MCF 10A (cell line): ENCODE results near the gene ZNF358. TPM values are rescaled to one million over a fixed set of nuclear protein-coding genes. Genes with fewer than 3 reads are reported as not detected.

Experiments
- BruUV-seq: library from RNA; stranded (reverse); fragments of 400-500 nt; replicated peaks from 2 replicates; lab custom pipeline; 2021; lab: Mats Ljungman, UMichigan
- CTCF ChIA-PET: fragments of 300-600 bp; sonication (Branson Sonifier 250); formaldehyde crosslinking; extraction: SDS; loops from one replicate; lab custom pipeline; 2021; ENCODE audit warnings: antibody characterized with exemption, inconsistent platforms; lab: Yijun Ruan, JAX
- POLR2A ChIA-PET: fragments of 300-600, 350-650 bp; sonication (Branson Sonifier 250); formaldehyde crosslinking; extraction: SDS; loops from one replicate; lab custom pipeline; 2020; ENCODE audit warnings: antibody characterized with exemption, inconsistent platforms; lab: Yijun Ruan, JAX
- DNase-seq: peaks from one replicate; pipeline ENCODE4 v3.0.0-alpha.2; 2018; ENCODE audit not compliant: unreplicated experiment
- H3K27ac Mint-ChIP-seq: one replicate; pipeline ENCODE4 v1.8.0; 2022; ENCODE audit warnings: mild to moderate bottlenecking, low read depth, mixed read lengths; ENCODE audit not compliant: unreplicated experiment
- H3K27me3 Mint-ChIP-seq: one replicate; pipeline ENCODE4 v1.8.0; 2022; ENCODE audit warnings: mixed read lengths; ENCODE audit not compliant: insufficient read depth, unreplicated experiment
- H3K36me3 Mint-ChIP-seq: one replicate; pipeline ENCODE4 v1.8.0; 2022; ENCODE audit warnings: mild to moderate bottlenecking, moderate library complexity, mixed read lengths; ENCODE audit not compliant: insufficient read depth, unreplicated experiment
- H3K4me1 Mint-ChIP-seq: one replicate; pipeline ENCODE4 v1.8.0; 2022; ENCODE audit warnings: mixed read lengths; ENCODE audit not compliant: insufficient read depth, unreplicated experiment
- H3K4me3 Mint-ChIP-seq: one replicate; pipeline ENCODE4 v1.8.0; 2022; ENCODE audit warnings: mild to moderate bottlenecking, moderate library complexity, mixed read lengths; ENCODE audit not compliant: unreplicated experiment
- H3K9me3 Mint-ChIP-seq: one replicate; pipeline ENCODE4 v1.8.0; 2022; ENCODE audit warnings: mixed read lengths; ENCODE audit not compliant: unreplicated experiment
- CTCF ChIP-seq: fragments of 200-600 bp; IDR thresholded peaks from one replicate; pipeline ENCODE4 v1.8.0; 2022; ENCODE audit warnings: antibody characterized with exemption, mild to moderate bottlenecking; ENCODE audit not compliant: unreplicated experiment
- intact Hi-C: fragments of 100-400 bp; cut with micrococcal nuclease; formaldehyde crosslinking; loops from 2 replicates; pipeline ENCODE4 v1.14.1; 2022
- total RNA-seq: library from RNA; stranded (reverse); gene quantifications from 2 replicates; pipeline ENCODE4 v1.2.3, GENCODE V29; 2022

The ZNF358 gene
- total RNA-seq, 1 experiment from 2014 or later, result 16.9 TPM

- H3K4me3 Mint-ChIP-seq, result peak overlapping the region; percentile 70
- H3K36me3 Mint-ChIP-seq, result peaks cover 13% of the 10 kb centered on the region
- no peaks in the 10 kb centered on the region for H3K9me3 Mint-ChIP-seq
- no peak for DNase-seq
- ChIA-PET POLR2A (interaction anchor here (0.6 to 3.5 kb wide), 11 partner anchors 11 to 1165 kb away, joined by 3 to 56 read pairs (median 3); partner anchors contain the start of genes PNPLA6 and SNAPC2), CTCF (interaction anchor here (0.6 to 2.0 kb wide), 4 partner anchors 169 to 1169 kb away, joined by 3 to 6 read pairs (median 5); no protein-coding TSS in a partner anchor)
- intact Hi-C loops, result loop anchor here (1.0 kb wide), 1 partner anchor 11 kb away; no protein-coding TSS in a partner anchor
- peak overlapping the region; percentile 33 for H3K27ac Mint-ChIP-seq
- no peak for TF ChIP-seq CTCF
- H3K4me1 Mint-ChIP-seq, result peaks cover 9% of the 10 kb centered on the region
- H3K27me3 Mint-ChIP-seq, result no peaks in the 10 kb centered on the region
- TSS peak; percentile 19 for BruUV-seq
Observed at GRCh38 chr19:7522923-7523667, 7.2 kb downstream of the ZNF358 start.

- H3K36me3 Mint-ChIP-seq, result peaks cover 13% of the 10 kb centered on the region
- intact Hi-C loops, result no loop called here
- no peak for DNase-seq
- H3K27me3 Mint-ChIP-seq, result no peaks in the 10 kb centered on the region
- H3K4me3 Mint-ChIP-seq, result no peak overlapping the region
- H3K4me1 Mint-ChIP-seq, result peaks cover 9% of the 10 kb centered on the region
- TF ChIP-seq CTCF, result no peak
- no TSS peak for BruUV-seq
- POLR2A ChIA-PET, result interaction anchor here (0.6 kb wide), 1 partner anchor 170 kb away, joined by 3 read pairs; no protein-coding TSS in a partner anchor
- no peaks in the 10 kb centered on the region for H3K9me3 Mint-ChIP-seq
- H3K27ac Mint-ChIP-seq, result no peak overlapping the region
- CTCF ChIA-PET, result interaction anchor here (0.6 to 2.0 kb wide), 4 partner anchors 10 to 171 kb away, joined by 3 to 6 read pairs (median 3); partner anchors contain the start of gene PNPLA6
Observed at GRCh38 chr19:7524523-7524922, 8.6 kb downstream of the ZNF358 start.

- H3K9me3 Mint-ChIP-seq, result no peaks in the 10 kb centered on the region
- BruUV-seq, result no TSS peak
- CTCF ChIA-PET, result interaction anchor here (0.6 to 1.0 kb wide), 4 partner anchors 10 to 43 kb away, joined by 3 read pairs; partner anchors contain the start of gene PNPLA6
- H3K4me3 Mint-ChIP-seq, result no peak overlapping the region
- POLR2A ChIA-PET, result interaction anchor here (0.6 kb wide), 1 partner anchor 171 kb away, joined by 3 read pairs; no protein-coding TSS in a partner anchor
- no peaks in the 10 kb centered on the region for H3K27me3 Mint-ChIP-seq
- TF ChIP-seq CTCF, result no peak
- intact Hi-C loops, result no loop called here
- H3K36me3 Mint-ChIP-seq, result peaks cover 13% of the 10 kb centered on the region
- peaks cover 9% of the 10 kb centered on the region for H3K4me1 Mint-ChIP-seq
- H3K27ac Mint-ChIP-seq, result peak overlapping the region; percentile 46
- no peak for DNase-seq
Observed at GRCh38 chr19:7524992-7525739, 9.3 kb downstream of the ZNF358 start.
